Gastroesophageal sphincter (tissue), 3 donors: ENCODE results near the gene RAB8A.

Experiments
- CTCF ChIP-seq, 4 experiments: fragments of 200-600 bp in 2 of 4; fragments of 450-650 bp in 2 of 4; sonication (generic) in 1 of 4; IDR thresholded peaks; one replicate each; pipeline ENCODE4 v1.5.1; 2017 to 2019; ENCODE audit warnings: antibody characterized with exemption in 4 of 4, mild to moderate bottlenecking in 2 of 4, moderate library complexity in 2 of 4
- POLR2A ChIP-seq, 2 donors: fragments of 450-650 bp; IDR thresholded peaks; one replicate each; pipeline ENCODE4 v1.6.1; 2017; ENCODE audit warnings: antibody characterized with exemption in 2 of 2, mild to moderate bottlenecking in 2 of 2, moderate library complexity in 1 of 2

GRCh38 chr19:16112778-16113177 lies 1.1 kb downstream of the RAB8A start:
- TF ChIP-seq POLR2A (IDR thresholded peaks at IDR 0.05) (no peak), CTCF (IDR thresholded peaks at IDR 0.05) (no peak)
